Stimulated activated CD8-positive, alpha-beta memory T cell treated with anti-CD3 and anti-CD28 coated beads, Interleukin-12 subunit alpha, Interleukin-12 subunit beta, amount 100 ng/mL, for 4 hours (primary cell): Measurements from ENCODE around the gene DNAL4.
"Not testable (repeated sequence)": the region's sequence is repeated elsewhere in the genome, so short reads cannot be mapped to it uniquely, and the experiment has no call there.

Experiments
- DNase-seq: peaks from one replicate; pipeline ENCODE4 v3.0.0-alpha.2; 2020; ENCODE audit warnings: low read depth

Gene DNAL4

DNA sequence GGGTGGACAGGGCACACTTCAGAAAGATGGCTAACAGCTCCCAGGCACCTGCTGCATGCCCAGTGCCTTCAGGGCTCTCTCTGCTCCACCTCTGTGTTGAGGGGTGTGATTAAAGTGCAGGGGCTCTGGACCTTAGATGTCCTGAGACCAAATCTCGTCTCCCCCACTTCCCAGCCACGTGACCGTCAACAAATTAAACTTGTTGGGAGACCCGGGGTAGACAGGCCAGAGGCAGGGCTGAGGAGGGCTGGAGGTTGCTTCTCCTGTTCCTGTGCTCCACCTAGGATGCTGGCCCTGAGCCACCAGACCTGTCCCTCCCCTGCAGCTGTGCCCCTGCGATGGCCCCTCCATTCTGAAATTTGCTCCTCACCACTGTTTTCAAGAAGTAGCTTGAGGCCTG lies 32.9 kb upstream of the DNAL4 start:
- DNase-seq: no peak

DNA sequence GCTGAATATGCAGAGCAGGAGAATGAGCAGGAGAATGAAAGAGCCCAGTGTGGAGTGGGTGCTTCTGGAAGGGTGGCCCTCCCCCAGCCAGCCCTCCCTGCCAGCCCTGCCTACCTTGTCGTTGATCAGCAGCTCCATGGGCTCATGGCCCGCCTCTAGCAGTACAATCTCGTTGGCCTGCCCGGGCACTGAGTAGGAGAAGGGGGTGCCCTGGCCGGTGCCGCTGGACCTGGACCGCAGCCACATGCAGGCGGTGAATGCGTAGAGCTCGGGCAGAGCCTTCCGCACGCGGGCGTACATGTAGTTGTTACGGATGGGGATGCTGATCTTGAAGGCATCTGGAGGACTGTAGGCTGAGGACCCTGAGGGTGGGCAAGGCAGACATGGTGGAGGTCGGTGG lies 32.4 kb upstream of the DNAL4 start:
- DNase-seq: no peak

DNA sequence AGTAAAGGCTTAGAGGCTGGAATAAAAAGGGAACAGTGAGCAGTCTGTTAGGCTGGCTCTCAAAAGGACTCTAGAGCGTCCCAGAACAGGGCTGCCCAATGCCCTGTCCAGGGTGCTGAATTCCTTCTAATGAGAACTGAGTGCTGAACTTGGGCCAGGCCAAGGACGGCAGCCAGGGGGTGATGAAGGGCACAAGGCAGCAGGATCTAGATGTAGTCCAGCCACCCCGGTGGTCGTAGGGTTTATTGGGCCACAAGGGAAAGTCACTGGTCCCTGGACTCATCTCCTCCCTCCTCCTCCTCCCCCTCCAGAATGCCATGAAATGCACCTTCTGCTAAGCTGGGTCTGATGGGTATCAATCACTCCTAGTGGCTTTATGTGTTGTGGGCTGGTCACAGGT lies 30.6 kb upstream of the DNAL4 start:
- no peak for DNase-seq

GRCh38 chr22:38823637-38824036 lies 29.7 kb upstream of the DNAL4 start:
- DNase-seq: no peak

DNA sequence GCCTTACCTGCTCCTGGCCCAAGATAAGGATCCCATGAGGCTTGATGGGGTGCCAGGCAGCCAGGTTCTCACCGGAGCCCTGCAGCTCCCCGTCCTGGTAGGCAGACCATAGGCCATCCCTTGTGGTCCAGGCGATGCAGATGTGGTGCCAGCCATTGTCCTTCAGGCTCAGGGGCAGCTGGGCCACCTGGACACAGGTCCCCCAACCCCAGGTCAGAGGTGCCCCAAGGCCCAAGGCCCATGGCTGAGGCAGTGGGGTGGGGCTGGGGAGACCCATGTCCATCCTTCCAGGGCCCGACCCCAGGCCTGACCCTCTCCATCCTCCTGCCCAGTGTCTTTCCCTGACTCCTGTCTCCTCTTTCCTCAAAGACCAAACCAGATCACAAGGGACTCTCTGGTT lies 29.1 kb upstream of the DNAL4 start:
- no peak for DNase-seq

DNA sequence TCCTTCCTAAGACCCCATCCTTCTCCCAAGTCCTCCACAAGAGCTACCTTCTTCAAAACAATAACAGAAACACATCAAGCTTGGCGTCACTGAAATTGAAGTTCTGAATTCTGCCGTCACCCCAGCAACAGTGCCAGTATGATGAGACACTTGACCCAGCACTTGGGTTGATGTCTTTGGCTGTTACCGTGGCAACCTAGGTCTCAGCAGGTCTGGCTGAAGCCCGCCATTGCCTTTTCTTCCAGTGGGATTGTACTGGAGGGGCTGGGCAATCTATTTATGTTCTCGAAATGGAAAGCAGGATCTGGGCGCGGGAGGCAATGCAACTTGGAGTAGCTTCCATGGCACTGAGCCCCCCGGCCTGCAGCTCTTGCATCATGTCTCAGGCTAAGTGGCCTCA lies 26.1 kb upstream of the DNAL4 start:
- DNase-seq: no peak

- no peak for DNase-seq
These were observed 25.5 kb upstream of the DNAL4 start for GRCh38 chr22:38819387-38819940.

DNA sequence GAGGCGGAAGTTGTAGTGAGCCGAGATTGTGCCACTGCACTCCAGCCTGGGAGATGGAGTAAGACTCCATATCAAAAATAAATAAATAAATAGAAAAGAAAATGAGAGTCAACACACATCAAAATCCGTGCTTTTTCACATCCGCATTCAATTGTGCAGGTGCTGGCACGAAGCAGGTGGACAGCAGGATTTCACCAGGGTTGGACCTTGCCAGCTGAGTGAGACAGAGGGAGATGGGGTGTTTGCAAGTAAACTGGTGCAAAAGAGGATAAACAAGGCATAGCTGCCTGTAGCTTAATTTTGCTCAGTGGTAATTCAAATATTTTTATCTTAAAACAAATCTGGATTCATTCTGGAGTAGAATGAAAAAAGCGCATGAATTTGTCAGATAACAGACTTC lies 23.3 kb upstream of the DNAL4 start:
- DNase-seq: no peak

DNA sequence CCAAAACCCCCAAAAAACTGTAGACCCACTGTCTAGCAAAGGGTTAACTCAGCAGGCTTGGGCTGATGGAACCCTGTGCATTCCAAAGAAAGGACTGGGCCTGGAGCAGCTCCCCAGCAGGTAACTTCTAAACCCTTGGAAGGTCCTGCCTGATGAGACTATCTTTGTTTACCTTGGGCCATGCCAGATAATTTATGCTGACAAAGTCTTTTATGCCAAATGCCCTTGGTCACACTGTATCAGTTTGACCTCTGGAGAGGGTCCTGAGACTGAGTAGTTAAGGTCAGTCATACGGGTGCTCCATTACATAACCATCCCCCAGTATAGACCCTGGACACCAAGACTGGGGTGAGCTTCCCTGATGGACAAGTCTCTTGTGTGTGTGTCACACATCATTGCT lies 21.9 kb upstream of the DNAL4 start:
- DNase-seq: no peak

DNA sequence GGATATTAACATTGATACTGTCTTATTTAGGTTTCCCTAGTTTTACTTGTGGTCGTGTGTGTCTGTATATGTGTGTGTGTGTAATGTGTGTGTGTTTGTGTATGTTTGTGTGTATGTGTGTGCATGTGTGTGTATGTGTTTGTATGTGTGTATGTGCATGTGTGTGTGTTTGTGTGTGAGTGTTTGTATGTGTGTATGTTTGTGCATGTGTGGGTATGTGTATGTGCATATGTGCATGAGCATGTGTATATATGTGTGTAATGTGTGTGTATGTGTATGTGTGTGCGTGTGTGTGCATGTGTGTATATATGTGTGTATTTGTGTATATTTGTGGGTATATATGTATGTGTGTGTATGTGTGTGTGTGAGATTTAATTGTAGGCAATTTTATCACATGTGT lies 17.3 kb upstream of the DNAL4 start:
- DNase-seq: no peak

DNA sequence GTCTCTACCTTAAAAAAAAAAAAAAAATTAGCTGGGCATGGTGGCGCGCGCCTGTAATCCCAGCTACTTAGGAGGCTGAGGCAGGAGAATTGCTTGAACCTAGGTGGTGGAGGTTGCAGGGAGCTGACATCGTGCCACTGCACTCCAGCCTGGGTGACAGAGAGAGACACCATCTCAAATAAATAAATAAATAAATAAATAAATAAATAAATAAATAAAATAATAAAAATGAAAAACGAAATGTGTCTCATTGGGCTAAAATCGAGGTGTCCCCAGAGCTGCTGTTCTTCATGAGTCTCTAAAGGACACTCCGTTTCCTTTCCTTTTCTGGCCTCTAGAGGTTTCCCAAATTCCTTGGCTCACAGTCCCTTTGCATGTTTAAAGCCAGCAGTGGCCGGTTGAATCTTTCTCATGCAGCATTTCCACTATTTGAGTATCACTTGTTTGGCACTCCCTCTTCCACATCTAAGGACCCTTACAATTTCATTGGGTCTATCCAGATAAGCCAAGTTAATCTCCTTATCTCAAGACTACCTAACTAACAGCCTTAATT lies 11.2 kb upstream of the DNAL4 start:
- not testable (repeated sequence) for DNase-seq

DNA sequence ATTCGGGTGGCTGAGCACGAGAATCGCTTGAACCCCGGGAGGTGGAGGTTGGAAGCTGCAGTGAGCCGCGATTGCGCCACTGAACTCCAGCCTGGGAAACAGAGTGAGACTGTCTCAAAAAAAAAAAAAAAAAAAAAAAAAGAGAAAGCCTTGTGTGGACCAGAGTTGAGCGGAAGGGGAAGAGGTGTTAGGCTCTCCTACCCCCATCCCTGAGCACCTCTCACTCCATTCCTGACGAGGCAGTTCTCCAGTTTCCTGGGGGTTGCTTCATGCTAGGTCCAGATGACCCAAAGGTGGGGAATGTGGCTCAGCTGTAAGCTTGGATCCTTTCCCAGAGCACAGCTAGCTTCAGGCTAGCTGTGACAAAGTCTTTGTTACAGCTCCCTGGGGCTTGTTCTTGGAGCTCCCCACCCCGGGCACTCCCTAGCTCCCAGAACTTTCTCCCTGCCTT lies 8.8 kb upstream of the DNAL4 start:
- DNase-seq: no peak

- DNase-seq: no peak
These were observed 5.5 kb upstream of the DNAL4 start for GRCh38 chr22:38799265-38800002.

GRCh38 chr22:38798496-38798895 lies 4.6 kb upstream of the DNAL4 start:
- DNase-seq: no peak

GRCh38 chr22:38796262-38796957 lies 2.5 kb upstream of the DNAL4 start:
- DNase-seq: no peak

DNA sequence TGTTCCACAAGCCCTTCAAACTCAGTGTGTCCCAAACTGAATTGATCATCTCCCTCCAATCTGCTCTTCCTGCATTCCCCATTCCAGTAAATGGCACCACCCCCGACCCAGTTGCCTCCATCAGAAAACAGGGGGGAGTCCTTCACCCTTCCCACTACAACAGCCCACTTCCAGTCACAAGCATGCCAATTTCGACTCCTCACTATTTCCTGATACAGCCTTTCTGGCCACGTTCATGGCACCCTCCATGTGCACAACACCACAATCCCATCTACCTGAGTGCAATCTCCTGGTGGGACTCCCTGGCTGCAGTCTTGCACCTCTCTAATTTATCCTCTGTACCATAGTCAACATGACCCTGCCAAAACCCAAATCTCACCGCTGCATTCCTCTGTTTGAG lies 1.6 kb upstream of the DNAL4 start:
- no peak for DNase-seq

- no peak for DNase-seq
These were observed 626 bp downstream of the DNAL4 start for GRCh38 chr22:38793317-38793716.

- no peak for DNase-seq
These were observed 1.1 kb downstream of the DNAL4 start for GRCh38 chr22:38792833-38793232.

GRCh38 chr22:38789606-38790005 lies 4.3 kb downstream of the DNAL4 start:
- DNase-seq: no peak

DNA sequence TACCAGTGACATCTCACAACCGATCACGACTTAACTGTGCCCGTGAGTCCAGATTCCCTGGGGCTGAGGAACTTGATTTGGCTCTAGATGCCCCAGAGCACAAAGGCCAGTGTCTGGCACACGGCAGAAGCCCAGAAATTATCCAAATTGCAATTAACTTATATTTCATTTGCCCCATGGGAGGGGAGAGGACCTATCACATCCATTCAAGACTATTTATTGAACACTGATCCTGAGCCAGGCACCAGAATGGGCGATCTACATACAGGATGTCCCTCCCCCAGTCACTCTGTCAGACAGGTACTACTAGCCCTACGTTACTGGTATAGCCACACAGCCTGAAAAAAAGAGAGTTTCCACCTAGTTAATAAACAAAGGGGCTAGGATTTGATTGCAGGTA lies 5.1 kb downstream of the DNAL4 start:
- DNase-seq: no peak

GRCh38 chr22:38788021-38788816 lies 5.7 kb downstream of the DNAL4 start:
- no peak for DNase-seq

DNA sequence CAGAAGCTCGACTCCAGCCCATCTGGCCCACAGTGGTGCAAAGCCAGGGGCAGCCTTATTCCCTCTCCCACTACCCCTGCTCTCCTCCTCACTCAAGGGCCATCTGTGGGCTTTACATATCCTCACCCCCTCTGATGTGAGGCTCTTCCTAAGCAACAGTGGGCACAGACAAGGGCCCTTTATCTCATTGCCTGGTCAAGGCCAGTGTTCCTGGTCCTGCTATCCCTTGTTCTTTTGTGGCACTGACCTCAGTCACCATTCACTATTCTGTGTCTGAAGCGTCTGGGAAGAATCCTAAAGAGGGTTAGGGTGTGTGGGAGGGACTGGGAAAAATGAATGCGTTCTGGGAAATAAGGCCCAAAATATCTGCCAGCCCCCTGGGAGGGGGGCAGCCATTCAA lies 7.3 kb downstream of the DNAL4 start:
- DNase-seq: no peak
